Camera-type eye (tissue), 1 donor: ENCODE data around the gene DCAF15. TPM values are rescaled to one million over a fixed set of nuclear protein-coding genes. Genes with fewer than 3 reads are reported as not detected.

Experiments
- total RNA-seq: library from RNA; depleted of rRNA; stranded (reverse); fragments of >200 nt; gene quantifications from one replicate; pipeline ENCODE4 v1.2.3, GENCODE V29; 2014

Gene DCAF15
- 11.7 TPM for total RNA-seq

GRCh38 chr19:13952154-13952930, at the start of gene DCAF15:
TSS of gene DCAF15 (plus strand) at chr19:13952509. CDS start at chr19:13952513, 4 bp downstream.

GRCh38 chr19:13905634-13906520, 46.4 kb upstream of the DCAF15 start, which contains the start of the genes BRME1 and CC2D1A:
TSS of gene BRME1 (minus strand) at chr19:13906117. CDS start at chr19:13904892, 1,225 bp downstream.
TSS of gene CC2D1A (plus strand) at chr19:13906201. CDS start at chr19:13906442, 241 bp downstream.

GRCh38 chr19:13938301-13939064, 13.8 kb upstream of the DCAF15 start, which contains the start of gene PODNL1:
TSS of gene PODNL1 (minus strand) at chr19:13938417. CDS start at chr19:13938181, 236 bp downstream.

GRCh38 chr19:14006085-14006765, 53.9 kb downstream of the DCAF15 start, which contains the start of gene RFX1:
TSS of gene RFX1 (minus strand) at chr19:14006320. CDS start at chr19:13993843, 12,477 bp downstream.

Other genes starting within 250 kb of the DCAF15 start
- gene MRI1, start 188.0 kb upstream of the DCAF15 start, total RNA-seq: 57.1 TPM
- 41.0 TPM for gene C19orf53, start 178.1 kb upstream of the DCAF15 start, total RNA-seq
- 29.1 TPM for gene ZSWIM4, start 157.1 kb upstream of the DCAF15 start, total RNA-seq
- gene NANOS3, start 75.4 kb upstream of the DCAF15 start, total RNA-seq: 1.0 TPM
- gene BRME1, start 46.4 kb upstream of the DCAF15 start, total RNA-seq: 5.5 TPM
- 19.2 TPM for gene CC2D1A, start 46.3 kb upstream of the DCAF15 start, total RNA-seq
- 3.3 TPM for gene PODNL1, start 14.1 kb upstream of the DCAF15 start, total RNA-seq
- gene RFX1, start 53.8 kb downstream of the DCAF15 start, total RNA-seq: 10.4 TPM
- not detected for gene RLN3, start 75.6 kb downstream of the DCAF15 start, total RNA-seq
- gene IL27RA, start 79.3 kb downstream of the DCAF15 start, total RNA-seq: 3.2 TPM
- gene PALM3, start 109.6 kb downstream of the DCAF15 start, total RNA-seq: 0.60 TPM
- 0.71 TPM for gene MISP3, start 120.3 kb downstream of the DCAF15 start, total RNA-seq
- gene C19orf67, start 133.3 kb downstream of the DCAF15 start, total RNA-seq: not detected
- 31.8 TPM for gene SAMD1, start 138.2 kb downstream of the DCAF15 start, total RNA-seq
- 61.7 TPM for gene PRKACA, start 165.3 kb downstream of the DCAF15 start, total RNA-seq
- 8.1 TPM for gene ASF1B, start 184.1 kb downstream of the DCAF15 start, total RNA-seq